Thyroid gland (tissue), 4 donors: ENCODE results near the gene ADSS1. TPM values are rescaled to one million over a fixed set of nuclear protein-coding genes. Genes with fewer than 3 reads are reported as not detected.

ENCODE experiments used
- DNase-seq, 2 donors: peaks; one replicate each; pipeline ENCODE4 v3.0.0-alpha.2; 2019
- H3K27ac ChIP-seq, 3 donors: fragments of 200-600 bp; sonication (generic); 1 replicate in 2 of 3; 2 replicates in 1 of 3; pipeline ENCODE4 v1.5.1; 2016 to 2019; ENCODE audit warnings: mild to moderate bottlenecking in 1 of 3, moderate library complexity in 1 of 3
- H3K27me3 ChIP-seq: fragments of 200-600 bp; sonication (generic); one replicate; pipeline ENCODE4 v1.5.1; 2019
- H3K36me3 ChIP-seq, 2 donors: fragments of 200-600 bp; sonication (generic); one replicate each; pipeline ENCODE4 v1.5.1; 2016 to 2019
- H3K4me1 ChIP-seq, 2 donors: fragments of 200-600 bp; sonication (generic); one replicate each; pipeline ENCODE4 v1.5.1; 2017 to 2019
- H3K4me3 ChIP-seq, 3 donors: fragments of 200-600 bp; sonication (generic); replicated peaks in 1 of 3; 1 replicate in 2 of 3; 2 replicates in 1 of 3; pipeline ENCODE4 v1.5.1; 2016; ENCODE audit warnings: mild to moderate bottlenecking in 1 of 3
- H3K9me3 ChIP-seq: fragments of 200-600 bp; sonication (generic); one replicate; pipeline ENCODE4 v1.5.1; 2017
- CTCF ChIP-seq, 6 experiments: fragments of 200-600 bp in 3 of 6; fragments of 450-650 bp in 3 of 6; sonication (generic) in 3 of 6; IDR thresholded peaks; one replicate each; pipeline ENCODE4 v1.5.1; 2016 to 2019; ENCODE audit warnings: antibody characterized with exemption in 6 of 6, mild to moderate bottlenecking in 2 of 6, inconsistent platforms in 1 of 6, moderate library complexity in 1 of 6
- POLR2A ChIP-seq, 2 donors: fragments of 450-650 bp; IDR thresholded peaks; one replicate each; pipeline ENCODE4 v1.6.1; 2017; ENCODE audit warnings: antibody characterized with exemption in 2 of 2, mild to moderate bottlenecking in 2 of 2, moderate library complexity in 1 of 2
- WGBS, 2 donors: methylation state at CpG; one replicate each; pipeline ENCODE4 v1.1.5; 2017; 5-methylcytosine and 5-hydroxymethylcytosine counted together
- intact Hi-C: fragments of 100-400 bp; cut with DNase I; formaldehyde crosslinking; loops from one replicate; pipeline ENCODE4 v1.15.1; 2023
- total RNA-seq, 4 donors: library from RNA; depleted of rRNA; stranded (reverse); fragments of >200 nt; gene quantifications; one replicate each; pipeline ENCODE4 v1.2.3, GENCODE V29; 2016

The ADSS1 gene
- total RNA-seq, result 10 to 100 TPM; 13.6 to 26.2 (median 18.9) TPM

- H3K4me3 ChIP-seq, result peak within 1 kb of the TSS; percentile 1 to 69 (median 61)
- peak; percentile 70 to 75 for DNase-seq
- intact Hi-C loops, result no loop called here
- WGBS, 2 donors, result 4% methylated on average over 15 of the region's 82 CpGs; no CpG with 5 or more reads in 1 of the 2 donors
- peak in 1 of 2 donors; percentile 64 for TF ChIP-seq POLR2A (IDR thresholded peaks at IDR 0.05)
- TF ChIP-seq CTCF (IDR thresholded peaks at IDR 0.05), result peak; percentile 53 to 96 (median 72)
- H3K27ac ChIP-seq, result peak within 1 kb of the TSS in 2 of 3 donors; percentile 7 to 24
- no peaks in the 10 kb centered on the region for H3K36me3 ChIP-seq
- no peaks in the 10 kb centered on the region for H3K27me3 ChIP-seq
- no peaks in the 10 kb centered on the region for H3K9me3 ChIP-seq
- peaks cover 15 to 24% of the 10 kb centered on the region in 2 donors for H3K4me1 ChIP-seq
These were observed at the start of gene ADSS1 for GRCh38 chr14:104723651-104724406. Gene ADSS1 (plus strand): TSS chr14:104724229. CDS start chr14:104724271, 42 bp downstream.

- intact Hi-C loops, result no loop called here
- WGBS, 2 donors, result 92 to 98% methylated on average over 2 of the region's 2 CpGs
- no peak overlapping the region for H3K4me3 ChIP-seq
These were observed 48.6 kb upstream of the ADSS1 start for GRCh38 chr14:104675447-104675846.

GRCh38 chr14:104676130-104676693 lies 47.8 kb upstream of the ADSS1 start:
- WGBS, 2 donors, result 92 to 100% methylated on average over 5 to 7 of the region's 7 CpGs
- no peak for DNase-seq
- peaks cover 27 to 32% of the 10 kb centered on the region in 2 donors for H3K4me1 ChIP-seq
- H3K4me3 ChIP-seq, result no peak overlapping the region
- no peaks in the 10 kb centered on the region for H3K9me3 ChIP-seq
- no peak overlapping the region for H3K27ac ChIP-seq
- H3K27me3 ChIP-seq, result no peaks in the 10 kb centered on the region
- TF ChIP-seq POLR2A (IDR thresholded peaks at IDR 0.05) (no peak), CTCF (IDR thresholded peaks at IDR 0.05) (no peak)
- no peaks in the 10 kb centered on the region for H3K36me3 ChIP-seq
- intact Hi-C loops, result no loop called here

More at GRCh38 chr14:104675447-104675846, 48.6 kb upstream of the ADSS1 start:
- Histone ChIP-seq H3K36me3 (no peaks in the 10 kb centered on the region), H3K4me1 (peaks cover 24% of the 10 kb centered on the region in 2 donors), H3K27ac (no peak overlapping the region), H3K27me3 (no peaks in the 10 kb centered on the region), H3K9me3 (no peaks in the 10 kb centered on the region)
- no peak for TF ChIP-seq POLR2A (IDR thresholded peaks at IDR 0.05)
- TF ChIP-seq CTCF (IDR thresholded peaks at IDR 0.05), result no peak
- no peak for DNase-seq

GRCh38 chr14:104676694-104677511 lies 47.1 kb upstream of the ADSS1 start:
- no peaks in the 10 kb centered on the region for H3K27me3 ChIP-seq
- H3K4me1 ChIP-seq, result peaks cover 27 to 39% of the 10 kb centered on the region in 2 donors
- H3K9me3 ChIP-seq, result no peaks in the 10 kb centered on the region
- H3K27ac ChIP-seq, result peak overlapping the region; percentile 76 to 81 (median 81)
- WGBS, 2 donors, result 39 to 44% methylated on average over 10 to 17 of the region's 29 CpGs
- peak overlapping the region in 1 of 3 donors; percentile 43 for H3K4me3 ChIP-seq
- no peak for TF ChIP-seq CTCF (IDR thresholded peaks at IDR 0.05)
- TF ChIP-seq POLR2A (IDR thresholded peaks at IDR 0.05), result no peak
- intact Hi-C loops, result no loop called here
- peak; percentile 29 to 39 for DNase-seq
- H3K36me3 ChIP-seq, result no peaks in the 10 kb centered on the region
